Pulmonary artery endothelial cell (primary cell): ENCODE results near the gene ACTL10. TPM values are rescaled to one million over a fixed set of nuclear protein-coding genes. Genes with fewer than 3 reads are reported as not detected.

Source experiments
- DNase-seq: peaks from one replicate; pipeline ENCODE4 v3.0.0-alpha.2; 2011; ENCODE audit warnings: low read depth, low spot score
- total RNA-seq: library from RNA; depleted of rRNA; stranded (reverse); fragments of >200 nt; gene quantifications from 2 replicates; pipeline ENCODE4 v1.2.3, GENCODE V29; 2014

The ACTL10 gene
- total RNA-seq, 1 donor from 2014 or later = 4.2 TPM

DNA sequence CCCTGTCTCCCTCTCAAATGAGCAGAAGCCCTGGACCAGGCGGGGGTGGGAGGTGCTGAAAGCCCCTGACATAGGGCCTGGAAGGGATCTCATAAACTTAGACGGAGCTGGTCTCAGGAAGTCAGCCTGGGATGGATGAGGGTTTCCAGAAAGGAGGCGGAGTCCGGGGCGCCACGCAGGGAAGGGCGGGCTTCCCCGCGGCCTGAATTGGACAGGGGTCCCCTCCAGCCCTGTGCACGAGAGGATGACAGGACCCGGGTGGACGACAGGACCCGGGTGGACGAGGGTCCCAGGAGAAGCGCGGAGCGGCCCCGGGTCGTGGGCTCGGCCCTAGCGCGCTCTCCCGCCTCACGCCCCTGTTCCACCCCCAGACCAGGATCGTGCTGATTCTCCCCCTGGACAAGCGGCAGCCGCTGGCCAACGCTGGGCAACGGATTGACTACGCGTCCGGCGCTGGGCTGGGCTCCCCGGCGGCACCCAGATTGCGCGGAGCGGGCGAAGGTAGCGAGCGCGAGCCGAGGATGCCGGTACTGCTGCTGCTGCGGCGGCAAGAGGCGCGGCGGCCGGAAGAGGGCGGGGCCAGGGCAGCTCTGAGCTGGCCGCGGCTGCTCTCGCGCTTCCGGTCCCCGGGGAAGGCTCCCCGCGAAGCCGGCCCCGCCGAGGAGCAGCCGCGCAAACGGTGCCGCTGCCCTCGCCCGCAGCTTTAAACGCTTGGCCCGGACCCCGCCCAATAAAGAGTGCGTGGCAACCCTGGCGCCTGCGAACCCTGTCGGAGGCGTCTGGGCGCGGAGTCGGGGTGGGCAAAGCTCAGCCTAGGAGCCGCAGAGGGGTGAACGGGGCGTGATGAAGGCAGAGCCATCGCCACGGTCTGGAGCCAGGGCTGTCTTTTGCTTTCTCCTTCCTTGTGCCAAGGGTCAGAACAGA, 3.3 kb upstream of the ACTL10 start:
- DNase-seq = no peak

GRCh38 chr20:33664085-33664761, 2.5 kb upstream of the ACTL10 start:
- no peak for DNase-seq

GRCh38 chr20:33664762-33665144, 2.0 kb upstream of the ACTL10 start:
- DNase-seq = no peak

DNA sequence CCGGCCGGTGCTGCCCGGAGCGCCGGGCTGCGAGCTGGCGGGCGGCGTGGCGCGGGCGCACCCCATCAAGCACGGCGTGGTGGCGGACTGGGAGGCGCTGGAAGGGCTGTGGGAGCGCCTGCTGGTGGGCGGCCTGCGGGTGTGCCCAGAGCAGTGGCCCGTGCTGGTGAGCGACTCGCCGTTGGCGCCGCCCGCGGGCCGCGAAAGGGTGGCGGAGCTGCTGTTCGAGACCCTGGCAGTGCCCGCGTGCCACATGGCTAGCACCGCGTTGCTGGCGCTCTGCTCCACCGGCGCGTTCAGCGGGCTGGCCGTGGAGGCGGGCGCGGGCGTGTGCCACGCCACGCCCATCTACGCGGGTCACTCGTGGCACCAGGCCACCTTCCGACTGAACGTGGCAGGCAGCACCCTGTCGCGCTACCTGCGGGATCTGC, 517 bp downstream of the ACTL10 start:
- DNase-seq = no peak

DNA sequence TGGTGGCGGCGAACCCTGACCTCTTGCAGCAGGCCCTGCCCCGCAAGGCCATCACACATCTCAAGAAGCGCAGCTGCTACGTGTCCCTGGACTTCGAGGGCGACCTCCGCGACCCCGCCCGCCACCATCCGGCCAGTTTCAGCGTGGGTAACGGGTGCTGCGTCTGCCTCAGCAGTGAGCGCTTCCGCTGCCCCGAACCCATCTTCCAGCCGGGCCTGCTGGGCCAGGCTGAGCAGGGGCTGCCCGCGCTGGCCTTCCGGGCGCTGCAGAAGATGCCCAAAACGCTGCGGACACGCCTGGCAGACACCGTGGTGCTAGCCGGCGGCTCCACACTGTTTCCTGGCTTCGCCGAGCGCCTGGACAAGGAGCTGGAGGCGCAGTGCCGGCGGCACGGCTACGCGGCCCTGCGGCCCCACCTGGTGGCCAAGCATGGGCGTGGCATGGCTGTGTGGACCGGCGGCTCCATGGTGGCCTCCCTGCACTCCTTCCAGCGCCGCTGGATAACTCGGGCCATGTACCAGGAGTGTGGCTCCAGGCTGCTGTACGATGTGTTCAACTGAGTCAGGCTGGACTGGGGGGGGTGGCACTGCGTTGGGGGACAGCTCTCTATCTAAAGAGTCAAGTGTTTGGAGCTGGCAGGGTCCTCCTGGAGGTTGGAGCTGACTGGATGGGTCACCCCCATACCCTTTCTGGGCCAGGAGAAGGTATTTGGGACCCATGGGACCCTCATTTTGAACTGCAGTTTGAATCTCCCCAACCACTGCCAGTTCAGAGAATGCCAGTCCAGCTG, 1.1 kb downstream of the ACTL10 start:
- DNase-seq = no peak

DNA sequence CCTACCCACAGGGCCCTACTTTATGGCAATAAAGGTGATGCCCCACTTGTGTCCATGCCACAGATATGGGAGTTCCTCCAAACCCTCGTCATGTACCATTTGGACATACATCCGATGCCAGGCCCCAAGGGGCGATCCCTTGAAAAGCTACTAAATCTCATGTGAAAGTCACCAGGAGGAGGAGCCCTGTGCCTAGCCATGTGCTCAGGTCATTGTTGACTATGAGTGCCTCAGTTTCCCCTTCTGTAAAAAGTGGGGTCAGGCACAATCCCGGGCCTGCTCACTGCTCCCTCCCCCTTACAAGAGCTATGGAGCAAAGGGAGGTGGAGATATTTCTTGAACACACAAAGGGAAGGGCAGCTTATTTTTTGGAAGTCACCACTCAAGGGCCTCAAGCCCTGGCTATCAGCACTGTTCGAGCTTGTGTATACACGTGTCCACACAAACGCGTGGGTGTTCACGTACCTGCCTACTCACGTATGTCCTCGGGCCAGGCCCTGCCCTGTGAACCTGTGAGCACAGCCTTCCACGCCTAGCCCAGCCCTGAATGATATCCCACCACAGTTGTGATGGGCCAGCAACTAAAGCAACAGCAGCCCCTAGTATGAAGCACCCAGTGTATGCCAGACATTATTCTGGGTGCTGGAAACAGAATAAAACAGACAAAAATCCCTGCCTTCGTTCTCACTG, 1.9 kb downstream of the ACTL10 start:
- DNase-seq = no peak

DNA sequence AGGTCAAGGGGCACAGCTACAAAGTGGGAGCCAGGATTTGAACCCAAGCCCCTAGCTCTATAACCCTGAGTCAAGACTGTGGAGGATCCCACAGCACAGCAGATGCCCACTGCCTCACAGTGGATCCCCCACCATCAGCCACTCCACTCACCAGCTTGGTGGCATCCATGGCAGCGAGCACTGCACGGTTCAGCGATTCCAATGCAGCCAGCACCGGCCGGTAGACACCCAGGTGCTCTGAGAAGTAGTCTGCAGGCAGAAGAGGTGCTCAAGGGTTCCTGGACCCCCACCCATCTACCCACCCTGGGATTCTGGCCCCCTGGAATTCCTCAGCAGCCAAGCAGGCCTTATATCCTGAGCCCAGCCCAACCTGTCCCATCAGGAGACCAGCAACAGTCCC, 2.5 kb downstream of the ACTL10 start:
- no peak for DNase-seq

DNA sequence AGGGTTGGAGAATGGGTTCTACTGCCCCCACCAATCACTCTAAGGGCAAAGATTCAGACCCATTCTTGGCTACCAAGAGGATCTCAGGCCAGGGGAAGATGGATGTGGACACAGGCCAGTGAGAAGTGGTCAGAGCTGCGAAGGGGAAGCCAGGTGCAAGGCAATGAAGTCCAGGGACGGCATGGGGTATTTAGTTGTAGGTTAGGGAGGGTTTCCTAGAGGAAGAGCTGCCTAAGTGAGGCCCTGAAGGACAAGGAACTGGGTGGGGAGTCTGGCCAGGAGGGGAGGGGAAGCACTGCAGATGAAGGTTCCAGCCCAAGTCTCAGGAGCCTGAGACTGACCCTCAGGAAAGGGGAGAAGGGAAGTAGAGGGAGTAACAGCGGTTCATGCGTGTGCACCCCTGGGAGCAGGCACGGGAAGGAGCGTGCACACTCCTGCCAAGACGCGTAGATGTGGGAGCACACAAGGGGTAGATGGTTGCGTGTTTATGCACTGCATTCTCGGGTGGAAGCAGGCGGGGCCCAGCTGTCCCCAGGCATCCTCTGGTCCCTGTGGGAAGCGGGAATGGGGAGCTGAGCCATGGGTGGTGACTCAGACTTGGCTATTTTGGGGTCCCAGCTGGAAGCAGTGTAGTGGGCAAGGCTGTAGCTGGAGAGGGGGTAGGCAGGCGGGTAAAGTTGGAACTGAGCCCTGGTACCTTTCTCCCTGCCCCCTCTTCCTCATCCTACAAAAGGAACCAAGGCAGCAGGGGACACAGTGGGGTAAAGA, 3.3 kb downstream of the ACTL10 start:
- DNase-seq = no peak

DNA sequence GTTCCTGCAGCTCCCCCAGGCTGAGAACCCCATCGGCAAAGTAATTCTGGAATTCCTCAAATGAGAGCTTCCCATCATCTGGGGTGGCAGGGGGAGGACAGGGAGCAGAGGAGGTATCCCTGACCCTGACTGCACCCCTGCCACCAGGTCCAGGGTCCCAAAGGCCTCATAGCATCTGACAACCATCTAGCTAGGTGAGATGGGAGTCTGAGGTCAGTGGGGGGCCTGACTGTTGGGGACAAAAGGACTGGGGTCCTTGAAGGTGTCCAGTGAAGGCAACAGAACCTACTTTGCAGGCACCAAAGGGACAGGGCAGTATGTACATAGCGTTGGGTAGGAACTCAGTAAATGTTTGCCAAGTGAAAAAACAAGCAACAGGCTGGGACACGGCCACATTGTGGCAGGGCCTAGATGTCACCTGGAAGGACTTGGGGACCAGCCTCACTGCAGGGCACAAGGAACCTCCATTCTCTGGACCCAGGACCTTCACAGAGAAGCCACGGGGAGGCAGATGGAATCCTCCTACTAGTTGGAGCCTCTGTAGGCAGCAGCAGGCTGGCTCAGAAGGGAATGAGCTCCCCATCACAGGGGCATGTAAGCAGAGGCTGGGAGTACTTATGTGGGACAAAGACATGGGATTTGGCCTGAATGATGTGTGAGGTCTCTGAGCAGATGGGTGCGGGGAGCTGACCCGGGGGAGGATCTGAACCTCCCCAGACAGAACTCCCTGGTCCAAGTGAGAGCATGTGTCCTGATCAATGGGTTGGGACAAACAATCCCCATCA, 4.2 kb downstream of the ACTL10 start:
- no peak for DNase-seq

DNA sequence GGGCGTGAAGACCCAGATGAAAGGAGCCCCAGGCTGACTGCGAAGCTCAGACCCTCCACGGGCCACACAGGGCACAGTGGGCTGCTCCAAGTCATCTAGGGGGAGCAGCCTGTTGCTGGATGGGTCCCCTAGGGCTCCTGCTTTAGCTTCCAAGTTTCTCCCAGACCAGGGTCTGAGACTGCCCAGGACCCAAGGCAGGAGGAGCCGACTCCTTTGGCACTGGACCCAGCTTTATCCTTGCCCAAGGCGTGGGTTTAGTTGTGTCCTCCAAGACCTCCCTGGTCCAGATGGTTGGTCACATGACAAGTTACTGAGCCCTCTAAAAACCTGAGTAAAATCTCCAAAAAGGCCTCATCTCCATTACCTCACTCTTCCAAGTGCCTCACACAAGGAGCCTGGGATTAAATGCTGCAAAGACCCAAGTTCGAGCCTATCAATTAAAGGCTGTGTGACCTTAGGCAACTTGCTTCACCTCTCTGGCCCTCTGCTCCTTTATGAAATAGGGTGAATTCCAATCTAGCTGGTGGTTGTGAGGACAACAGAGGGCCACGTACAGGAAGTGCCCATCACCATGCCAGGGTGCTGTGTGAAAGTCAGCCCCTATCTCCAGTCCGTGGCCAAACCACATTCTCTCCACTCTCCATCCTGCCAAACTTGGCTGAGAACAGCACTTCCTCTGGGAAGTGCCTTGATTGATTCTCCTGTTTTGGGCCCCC, 5.0 kb downstream of the ACTL10 start:
- no peak for DNase-seq

GRCh38 chr20:33672426-33673113, 5.8 kb downstream of the ACTL10 start:
- DNase-seq = no peak

DNA sequence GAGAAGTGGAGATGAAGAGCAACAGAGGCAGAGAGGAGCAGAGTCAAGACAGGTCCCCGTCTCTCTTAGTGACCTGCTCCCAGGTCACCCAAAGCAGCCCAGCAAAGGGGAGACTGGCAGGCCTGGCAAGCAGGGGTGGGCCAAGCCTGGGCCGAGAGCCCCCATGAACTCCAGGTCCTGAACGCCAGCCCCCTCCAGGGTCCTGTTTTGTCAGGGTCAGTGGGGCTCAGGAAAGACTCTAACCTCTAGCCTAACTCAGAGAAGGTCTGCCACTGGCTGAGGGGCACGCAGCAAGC, 6.3 kb downstream of the ACTL10 start:
- DNase-seq = no peak

GRCh38 chr20:33673410-33674293, 6.9 kb downstream of the ACTL10 start:
- DNase-seq = no peak

GRCh38 chr20:33674294-33675135, 7.8 kb downstream of the ACTL10 start, which contains the start of gene NECAB3:
Gene NECAB3, minus strand, starts transcription at chr20:33674428. Its CDS starts 76 bp downstream, at chr20:33674352.
- DNase-seq = no peak

GRCh38 chr20:33675136-33675959, 8.6 kb downstream of the ACTL10 start:
- no peak for DNase-seq

- DNase-seq = no peak
These were observed 9.4 kb downstream of the ACTL10 start for GRCh38 chr20:33676121-33676520.
